Measurements from ENCODE around the gene IPO9. TPM values are rescaled to one million over a fixed set of nuclear protein-coding genes. Genes with fewer than 3 reads are reported as not detected.
A peak's percentile ranks its signal among the peaks of the same experiment; 100 is the strongest.

IPO9 gene
- total RNA-seq, 1 experiment from 2014 or later: 121 TPM

- Histone ChIP-seq H3K4me3 (ENCODE audit: low read depth, low read length, poor library complexity, severe bottlenecking) (no peak overlapping the region), H3K27me3 (replicated peaks; ENCODE audit: insufficient read depth, low read depth, low read length, poor library complexity) (no peaks in the 10 kb centered on the region), H3K27ac (ENCODE audit: low read depth, low read length, poor library complexity, severe bottlenecking) (no peak overlapping the region), H3K9me3 (ENCODE audit: low read depth, low read length, poor library complexity, severe bottlenecking) (no peaks in the 10 kb centered on the region), H3K4me1 (ENCODE audit: insufficient read depth, low read length, poor library complexity, severe bottlenecking) (peaks cover 12% of the 10 kb centered on the region), H3K36me3 (ENCODE audit: insufficient read depth, low read length, poor library complexity, severe bottlenecking) (peaks cover 4% of the 10 kb centered on the region)
- intact Hi-C loops (cut with micrococcal nuclease; ENCODE audit: unreplicated experiment): no loop called here
- POLR2A ChIA-PET (ENCODE audit: low non-redundant PET): interaction anchor here (0.5 to 0.7 kb wide), 2 partner anchors 43 to 451 kb away, joined by 3 to 4 read pairs; no protein-coding TSS in a partner anchor
- CTCF ChIA-PET: no interaction called here
- DNase-seq (ENCODE audit: low spot score): no peak
- no TSS peak for BruUV-seq (replicated peaks)
- no peak for TF ChIP-seq EZH2 (IDR thresholded peaks at IDR 0.05; ENCODE audit: borderline replicate concordance, low read depth, low read length, poor library complexity, severe bottlenecking)
- TF ChIP-seq CTCF (conservative IDR thresholded peaks at IDR 0.05; ENCODE audit: low read depth, low read length): no peak
Measured at GRCh38 chr1:201841265-201841912, 12.4 kb downstream of the IPO9 start.

DNA sequence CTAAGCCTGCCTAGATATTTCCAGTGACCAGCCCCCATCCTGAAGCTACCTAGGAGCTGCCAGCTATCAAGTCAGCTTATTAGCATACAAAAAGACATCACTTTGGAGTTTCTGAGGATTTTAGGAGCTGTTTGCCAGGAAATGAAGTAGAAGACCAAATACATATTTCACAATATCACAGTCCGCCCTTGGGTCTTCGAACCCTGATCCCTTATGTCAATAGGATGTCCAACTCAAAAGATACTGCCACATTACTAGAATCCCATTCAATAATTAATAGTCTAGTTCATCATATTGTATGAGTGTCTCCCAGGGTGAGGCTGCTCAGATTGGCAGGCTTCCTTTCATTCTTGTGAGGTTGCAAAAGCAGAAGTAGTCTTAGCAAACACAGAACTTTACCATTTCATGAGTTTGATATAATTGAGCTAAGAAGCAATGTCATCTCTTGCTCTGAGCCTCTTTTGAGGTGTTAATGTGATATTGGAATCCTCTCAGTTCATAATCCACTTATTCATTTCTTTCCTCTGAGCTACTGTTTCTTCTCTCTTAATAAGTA is 13.6 kb downstream of the IPO9 start:
- no peak for DNase-seq (ENCODE audit: low spot score)
- no peak overlapping the region for H3K4me3 ChIP-seq (ENCODE audit: low read depth, low read length, poor library complexity, severe bottlenecking)
- intact Hi-C loops (cut with micrococcal nuclease; ENCODE audit: unreplicated experiment): no loop called here
- peaks cover 10% of the 10 kb centered on the region for H3K36me3 ChIP-seq (ENCODE audit: insufficient read depth, low read length, poor library complexity, severe bottlenecking)
- H3K4me1 ChIP-seq (ENCODE audit: insufficient read depth, low read length, poor library complexity, severe bottlenecking): peaks cover 12% of the 10 kb centered on the region
- ChIA-PET CTCF (no interaction called here), POLR2A (ENCODE audit: low non-redundant PET) (no interaction called here)
- no TSS peak for BruUV-seq (replicated peaks)
- H3K27me3 ChIP-seq (replicated peaks; ENCODE audit: insufficient read depth, low read depth, low read length, poor library complexity): no peaks in the 10 kb centered on the region
- TF ChIP-seq EZH2 (IDR thresholded peaks at IDR 0.05; ENCODE audit: borderline replicate concordance, low read depth, low read length, poor library complexity, severe bottlenecking): no peak
- no peak for TF ChIP-seq CTCF (conservative IDR thresholded peaks at IDR 0.05; ENCODE audit: low read depth, low read length)
- H3K27ac ChIP-seq (ENCODE audit: low read depth, low read length, poor library complexity, severe bottlenecking): no peak overlapping the region
- H3K9me3 ChIP-seq (ENCODE audit: low read depth, low read length, poor library complexity, severe bottlenecking): no peaks in the 10 kb centered on the region

DNA sequence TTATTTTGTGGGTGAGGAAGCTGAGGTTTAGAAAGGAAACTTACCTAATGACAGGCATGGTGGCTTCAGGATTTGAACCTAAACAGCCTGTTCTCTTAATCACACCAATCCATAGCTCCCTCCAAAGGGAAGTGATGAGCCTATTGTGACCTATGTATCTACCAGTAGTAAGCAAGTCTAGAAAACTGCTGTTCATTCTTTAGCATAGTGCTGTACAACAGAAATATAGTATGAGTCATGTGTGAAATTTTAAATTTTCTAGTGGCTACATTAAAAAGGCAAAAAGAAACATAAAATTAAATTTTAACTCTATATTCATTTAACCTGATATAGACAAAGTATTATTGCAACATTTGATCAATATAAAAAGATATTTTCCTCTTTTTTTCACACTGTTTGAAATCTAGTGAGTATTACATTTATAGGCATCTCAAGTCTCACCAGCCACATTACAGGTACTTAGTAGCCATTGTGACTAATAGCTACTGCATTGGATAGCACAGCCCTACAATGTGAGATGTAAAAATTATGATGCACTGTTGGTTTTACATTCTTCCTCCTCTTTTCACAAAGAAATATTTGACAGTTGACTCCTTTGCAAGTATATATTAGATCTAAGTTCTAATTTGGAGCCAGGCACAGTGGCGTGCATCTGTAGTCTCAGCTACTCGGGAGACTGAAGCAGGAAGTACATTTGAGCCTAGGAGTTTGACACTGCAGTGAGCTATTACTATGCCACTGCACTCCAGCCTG is 16.6 kb downstream of the IPO9 start:
- Histone ChIP-seq H3K36me3 (ENCODE audit: insufficient read depth, low read length, poor library complexity, severe bottlenecking) (peaks cover 33% of the 10 kb centered on the region), H3K9me3 (ENCODE audit: low read depth, low read length, poor library complexity, severe bottlenecking) (no peaks in the 10 kb centered on the region), H3K4me3 (ENCODE audit: low read depth, low read length, poor library complexity, severe bottlenecking) (no peak overlapping the region), H3K27ac (ENCODE audit: low read depth, low read length, poor library complexity, severe bottlenecking) (peak overlapping the region; percentile 4), H3K4me1 (ENCODE audit: insufficient read depth, low read length, poor library complexity, severe bottlenecking) (no peaks in the 10 kb centered on the region), H3K27me3 (replicated peaks; ENCODE audit: insufficient read depth, low read depth, low read length, poor library complexity) (no peaks in the 10 kb centered on the region)
- ChIA-PET CTCF (interaction anchor here (1.0 kb wide), 1 partner anchor 37 kb away, joined by 3 read pairs; no protein-coding TSS in a partner anchor), POLR2A (ENCODE audit: low non-redundant PET) (no interaction called here)
- TF ChIP-seq CTCF (conservative IDR thresholded peaks at IDR 0.05; ENCODE audit: low read depth, low read length): no peak
- no peak for TF ChIP-seq EZH2 (IDR thresholded peaks at IDR 0.05; ENCODE audit: borderline replicate concordance, low read depth, low read length, poor library complexity, severe bottlenecking)
- no TSS peak for BruUV-seq (replicated peaks)
- intact Hi-C loops (cut with micrococcal nuclease; ENCODE audit: unreplicated experiment): no loop called here
- DNase-seq (ENCODE audit: low spot score): no peak

Data from A673 (cell line).